Stomach (tissue), 9 donors: ENCODE results near the gene MID1. TPM values are rescaled to one million over a fixed set of nuclear protein-coding genes. Genes with fewer than 3 reads are reported as not detected.

Source experiments
- DNase-seq, 2 donors: peaks; one replicate each; pipeline versions ENCODE4 v3.0.0 to v3.0.0-alpha.2; 2013 to 2019
- H3K27ac ChIP-seq, 5 donors: fragments of 200-600 bp in 4 of 5; sonication (generic) in 4 of 5; one replicate each; pipeline ENCODE4 v1.5.1; 2013 to 2019; ENCODE audit warnings: mild to moderate bottlenecking in 1 of 5, moderate library complexity in 1 of 5
- H3K27me3 ChIP-seq, 3 donors: fragments of 200-600 bp; sonication (generic); one replicate each; pipeline ENCODE4 v1.5.1; 2017 to 2019; ENCODE audit warnings: mixed run types in 1 of 3
- H3K36me3 ChIP-seq, 4 donors: fragments of 200-600 bp; sonication (generic); 1 replicate in 3 of 4; 2 replicates in 1 of 4; pipeline ENCODE4 v1.5.1; 2016 to 2019
- H3K4me1 ChIP-seq, 4 donors: fragments of 200-600 bp; sonication (generic); one replicate each; pipeline ENCODE4 v1.5.1; 2016 to 2019
- H3K4me3 ChIP-seq, 4 donors: fragments of 200-600 bp; sonication (generic) in 3 of 4; one replicate each; pipeline ENCODE4 v1.5.1; 2016 to 2019; ENCODE audit warnings: mild to moderate bottlenecking in 1 of 4
- H3K9me3 ChIP-seq, 4 donors: fragments of 200-600 bp; sonication (generic); one replicate each; pipeline ENCODE4 v1.5.1; 2016 to 2019
- CTCF ChIP-seq, 7 experiments: fragments of 450-650 bp in 4 of 7; fragments of 200-600 bp in 3 of 7; sonication (generic) in 3 of 7; IDR thresholded peaks; one replicate each; pipeline ENCODE4 v1.5.1; 2016 to 2019; ENCODE audit warnings: antibody characterized with exemption in 7 of 7, control low read depth in 2 of 7, mild to moderate bottlenecking in 1 of 7
- EP300 ChIP-seq: sonication (generic); formaldehyde crosslinking; IDR thresholded peaks from one replicate; pipeline ENCODE4 v1.6.1; 2017; ENCODE audit warnings: antibody characterized with exemption
- POLR2A ChIP-seq, 4 donors: fragments of 450-650 bp; IDR thresholded peaks; one replicate each; pipeline ENCODE4 v1.6.1; 2016; ENCODE audit warnings: antibody characterized with exemption in 4 of 4, control low read depth in 2 of 4, mild to moderate bottlenecking in 1 of 4, moderate library complexity in 1 of 4
- POLR2AphosphoS5 ChIP-seq, 3 donors: sonication (generic); formaldehyde crosslinking; IDR thresholded peaks; one replicate each; pipeline ENCODE4 v1.6.1; 2016; ENCODE audit warnings: antibody characterized with exemption in 3 of 3
- WGBS, 5 donors: extraction: QIAGEN DNeasy Blood & Tissue Kit in 3 of 5; methylation state at CpG; one replicate each; pipeline versions ENCODE4 v1.1.5 to v1.1.7; 2013 to 2018; 5-methylcytosine and 5-hydroxymethylcytosine counted together
- intact Hi-C: fragments of 100-400 bp; cut with DNase I; formaldehyde crosslinking; loops from one replicate; pipeline ENCODE4 v1.15.1; 2023; ENCODE audit warnings: low total_unique reads
- polyA plus RNA-seq, 3 donors: library from polyadenylated mRNA; stranded (reverse); fragments of 200-250 nt; gene quantifications; one replicate each; pipeline ENCODE4 v1.2.3, GENCODE V29; 2013
- total RNA-seq, 5 donors: library from RNA; depleted of rRNA; stranded (reverse); fragments of >200 nt; gene quantifications; one replicate each; pipeline versions ENCODE4 v1.1.0 to v1.2.3, GENCODE V29; 2014 to 2016
- donor health status: healthy with polysubstance abuse.
- donor health status: Bipolar disorder and iron deficiency.
- donor health status: healthy.

MID1 gene
- total and polyA plus RNA-seq, 8 donors, result 2.0 to 25.1 (median 8.5) TPM

GRCh38 chrX:10629905-10630304, 9.5 kb upstream of the MID1 start:
- Histone ChIP-seq H3K4me3 (no peak overlapping the region), H3K9me3 (no peaks in the 10 kb centered on the region), H3K4me1 (no peaks in the 10 kb centered on the region), H3K27me3 (no peaks in the 10 kb centered on the region), H3K36me3 (no peaks in the 10 kb centered on the region), H3K27ac (no peak overlapping the region)
- intact Hi-C loops, result loop anchor here (10.0 kb wide), 1 partner anchor 435 kb away; no protein-coding TSS in a partner anchor
- no peak for DNase-seq
- TF ChIP-seq EP300 (no peak), CTCF (IDR thresholded peaks at IDR 0.05) (no peak), POLR2AphosphoS5 (IDR thresholded peaks at IDR 0.05) (no peak), POLR2A (IDR thresholded peaks at IDR 0.05) (no peak)
- WGBS, 5 donors, result 79 to 100% (median 93%) methylated on average over 3 of the region's 3 CpGs

DNA sequence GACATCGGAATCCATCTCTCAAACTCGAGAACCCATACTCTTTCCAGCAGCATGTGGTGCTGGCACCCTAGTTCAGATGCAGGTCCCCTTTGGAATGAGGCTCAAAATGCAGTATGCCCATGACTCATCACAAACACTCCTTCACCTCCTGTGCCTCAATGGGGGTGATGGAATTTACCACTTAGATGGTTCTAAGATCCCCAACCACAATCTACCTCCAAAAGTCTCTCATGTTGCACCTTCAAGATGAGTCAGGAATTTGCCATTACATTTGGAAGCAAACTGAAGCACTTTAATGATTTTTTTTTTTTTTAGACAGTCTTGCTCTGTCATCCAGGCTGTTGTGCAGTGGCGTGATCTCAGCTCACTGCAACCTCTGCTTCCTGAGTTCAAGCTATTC, 8.5 kb upstream of the MID1 start:
- Histone ChIP-seq H3K36me3 (no peaks in the 10 kb centered on the region), H3K9me3 (no peaks in the 10 kb centered on the region), H3K4me3 (no peak overlapping the region), H3K4me1 (no peaks in the 10 kb centered on the region), H3K27ac (no peak overlapping the region), H3K27me3 (no peaks in the 10 kb centered on the region)
- no peak for DNase-seq
- intact Hi-C loops, result no loop called here
- TF ChIP-seq CTCF (IDR thresholded peaks at IDR 0.05), result no peak
- TF ChIP-seq POLR2A (IDR thresholded peaks at IDR 0.05), result no peak
- TF ChIP-seq EP300, result no peak
- no peak for TF ChIP-seq POLR2AphosphoS5 (IDR thresholded peaks at IDR 0.05)
- 77 to 90% (median 88%) methylated on average over 3 of the region's 3 CpGs for WGBS, 5 donors

GRCh38 chrX:10622197-10622596, 1.8 kb upstream of the MID1 start:
- H3K36me3 ChIP-seq, result no peaks in the 10 kb centered on the region
- 48 to 86% (median 82%) methylated on average over 3 of the region's 3 CpGs for WGBS, 5 donors
- H3K4me3 ChIP-seq, result no peak overlapping the region
- no peak for DNase-seq
- H3K27me3 ChIP-seq, result peaks cover 0 to 9% (median 0%) of the 10 kb centered on the region in 3 donors
- H3K4me1 ChIP-seq, result peaks cover 0 to 12% (median under 1%) of the 10 kb centered on the region in 4 donors
- TF ChIP-seq EP300 (no peak), POLR2A (IDR thresholded peaks at IDR 0.05) (no peak), CTCF (IDR thresholded peaks at IDR 0.05) (no peak), POLR2AphosphoS5 (IDR thresholded peaks at IDR 0.05) (no peak)
- H3K9me3 ChIP-seq, result no peaks in the 10 kb centered on the region
- intact Hi-C loops, result no loop called here
- H3K27ac ChIP-seq, result no peak overlapping the region

GRCh38 chrX:10619425-10620046, 849 bp downstream of the MID1 start:
- intact Hi-C loops, result no loop called here
- no peak for DNase-seq
- peaks cover 0 to 9% (median 0%) of the 10 kb centered on the region in 3 donors for H3K27me3 ChIP-seq

GRCh38 chrX:10618961-10619360, 1.4 kb downstream of the MID1 start:
- WGBS, 5 donors, result 0 to 33% (median 4%) methylated on average over 13 of the region's 13 CpGs
- Histone ChIP-seq H3K27me3 (peaks cover 0 to 9% (median 0%) of the 10 kb centered on the region in 3 donors), H3K4me1 (peaks cover 0 to 27% (median 11%) of the 10 kb centered on the region in 4 donors), H3K4me3 (peak overlapping the region; percentile 47 to 60 (median 57)), H3K27ac (peak overlapping the region in 3 of 5 donors; percentile 77 to 83 (median 83)), H3K9me3 (no peaks in the 10 kb centered on the region), H3K36me3 (no peaks in the 10 kb centered on the region)
- TF ChIP-seq CTCF (IDR thresholded peaks at IDR 0.05) (no peak), POLR2A (IDR thresholded peaks at IDR 0.05) (no peak), POLR2AphosphoS5 (IDR thresholded peaks at IDR 0.05) (no peak), EP300 (no peak)
- intact Hi-C loops, result no loop called here
- peak in 1 of 2 donors; percentile 48 for DNase-seq

More at GRCh38 chrX:10619425-10620046, 849 bp downstream of the MID1 start:
- no peaks in the 10 kb centered on the region for H3K36me3 ChIP-seq
- peaks cover 0 to 27% (median 11%) of the 10 kb centered on the region in 4 donors for H3K4me1 ChIP-seq
- no peaks in the 10 kb centered on the region for H3K9me3 ChIP-seq
- 0 to 40% (median 3%) methylated on average over 11 of the region's 11 CpGs for WGBS, 5 donors
- H3K4me3 ChIP-seq, result peak overlapping the region; percentile 47 to 60 (median 57)
- TF ChIP-seq POLR2A (IDR thresholded peaks at IDR 0.05) (no peak), POLR2AphosphoS5 (IDR thresholded peaks at IDR 0.05) (no peak), EP300 (no peak)
- peak overlapping the region; percentile 40 to 83 (median 77) for H3K27ac ChIP-seq
